ENCODE results near the gene ZNF454. TPM values are rescaled to one million over a fixed set of nuclear protein-coding genes. Genes with fewer than 3 reads are reported as not detected.

Gene ZNF454
- total RNA-seq, 1 donor from 2014 or later = not detected

DNA sequence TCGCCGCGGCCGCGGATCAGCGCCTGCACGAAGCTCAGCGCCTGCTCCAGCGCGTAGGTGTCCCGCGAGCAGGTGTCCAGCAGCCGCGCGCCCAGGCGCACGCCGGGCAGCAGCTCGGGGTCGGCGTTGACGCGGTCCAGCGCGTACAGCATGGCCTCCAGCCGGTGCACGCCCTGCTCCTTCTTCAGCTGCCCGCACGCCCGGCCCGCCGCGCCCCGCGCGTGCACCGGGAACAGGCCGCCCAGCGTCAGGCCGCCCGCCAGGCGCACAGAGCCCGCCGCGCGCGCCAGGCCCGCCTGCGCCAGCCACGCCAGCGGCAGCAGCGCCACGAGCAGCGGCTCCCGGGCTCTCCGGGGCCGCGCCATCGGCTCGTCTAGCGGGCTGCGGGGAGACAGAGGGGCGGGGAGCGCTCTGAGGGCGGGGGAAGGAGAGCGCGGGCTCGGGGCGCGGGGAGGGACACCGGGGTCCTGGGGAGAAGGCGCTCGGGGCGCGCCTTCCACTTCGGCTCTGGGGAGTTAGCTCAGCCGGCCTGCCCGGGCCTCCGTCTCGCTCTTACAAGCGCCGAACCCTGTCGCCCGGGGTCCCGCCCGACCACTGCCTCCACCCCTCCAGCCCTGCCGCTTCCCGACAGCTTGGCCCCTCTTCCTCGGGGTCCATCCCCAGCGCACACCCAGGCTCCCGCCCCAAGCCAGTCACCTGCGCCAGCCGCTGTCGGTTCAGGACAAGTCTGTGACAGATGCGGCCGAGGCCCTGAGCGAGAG is 53.8 kb downstream of the ZNF454 start, which contains the start of gene GRM6:
Gene GRM6 (minus strand): TSS at position 741 of the 761 bp plus-strand sequence. CDS start 376 bp downstream, at position 365.
- Mint-ChIP-seq H3K27ac (no peak within 1 kb of the TSS), H3K36me3 (ENCODE audit: low read depth) (no peaks in the 10 kb centered on the region), H3K4me1 (no peaks in the 10 kb centered on the region), H3K9me3 (peaks cover 3% of the 10 kb centered on the region), H3K4me3 (no peak within 1 kb of the TSS), H3K27me3 (peaks cover 27% of the 10 kb centered on the region)
- intact Hi-C loops (cut with micrococcal nuclease) = no loop called here
- DNase-seq (no peak), ATAC-seq (ENCODE audit: low read depth) (no peak)
- TF ChIP-seq, protein P1, sequence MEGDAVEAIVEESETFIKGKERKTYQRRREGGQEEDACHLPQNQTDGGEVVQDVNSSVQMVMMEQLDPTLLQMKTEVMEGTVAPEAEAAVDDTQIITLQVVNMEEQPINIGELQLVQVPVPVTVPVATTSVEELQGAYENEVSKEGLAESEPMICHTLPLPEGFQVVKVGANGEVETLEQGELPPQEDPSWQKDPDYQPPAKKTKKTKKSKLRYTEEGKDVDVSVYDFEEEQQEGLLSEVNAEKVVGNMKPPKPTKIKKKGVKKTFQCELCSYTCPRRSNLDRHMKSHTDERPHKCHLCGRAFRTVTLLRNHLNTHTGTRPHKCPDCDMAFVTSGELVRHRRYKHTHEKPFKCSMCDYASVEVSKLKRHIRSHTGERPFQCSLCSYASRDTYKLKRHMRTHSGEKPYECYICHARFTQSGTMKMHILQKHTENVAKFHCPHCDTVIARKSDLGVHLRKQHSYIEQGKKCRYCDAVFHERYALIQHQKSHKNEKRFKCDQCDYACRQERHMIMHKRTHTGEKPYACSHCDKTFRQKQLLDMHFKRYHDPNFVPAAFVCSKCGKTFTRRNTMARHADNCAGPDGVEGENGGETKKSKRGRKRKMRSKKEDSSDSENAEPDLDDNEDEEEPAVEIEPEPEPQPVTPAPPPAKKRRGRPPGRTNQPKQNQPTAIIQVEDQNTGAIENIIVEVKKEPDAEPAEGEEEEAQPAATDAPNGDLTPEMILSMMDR (IDR thresholded peaks at IDR 0.05) = no peak
- ChIA-PET CTCF (no interaction called here), POLR2A (no interaction called here)

DNA sequence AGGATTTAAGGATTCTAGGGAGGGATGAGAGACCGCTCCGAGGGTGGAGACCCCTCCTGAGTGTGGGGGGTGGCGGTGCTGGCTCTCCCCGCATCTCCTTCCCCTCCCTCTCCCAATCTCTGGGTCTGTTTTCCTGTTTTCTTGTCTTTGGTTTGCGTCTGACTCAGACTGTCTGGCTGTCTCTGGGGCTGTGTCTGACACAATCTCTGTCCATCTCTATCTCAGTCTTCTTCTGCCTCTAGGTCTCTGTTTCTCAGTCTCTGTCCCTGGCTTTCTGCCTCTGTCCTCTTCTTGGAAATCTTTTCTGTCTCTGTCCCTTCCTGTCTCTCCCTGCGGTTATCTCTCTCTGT is 54.3 kb downstream of the ZNF454 start:
- ATAC-seq (ENCODE audit: low read depth) (no peak), DNase-seq (no peak)
- peaks cover 27% of the 10 kb centered on the region for H3K27me3 Mint-ChIP-seq
- no peaks in the 10 kb centered on the region for H3K36me3 Mint-ChIP-seq (ENCODE audit: low read depth)
- no peak overlapping the region for H3K27ac Mint-ChIP-seq
- ChIA-PET CTCF (no interaction called here), POLR2A (no interaction called here)
- no peak overlapping the region for H3K4me3 Mint-ChIP-seq
- intact Hi-C loops (cut with micrococcal nuclease) = no loop called here
- no peaks in the 10 kb centered on the region for H3K9me3 Mint-ChIP-seq
- no peaks in the 10 kb centered on the region for H3K4me1 Mint-ChIP-seq
- TF ChIP-seq, protein P1 (IDR thresholded peaks at IDR 0.05) = no peak

DNA sequence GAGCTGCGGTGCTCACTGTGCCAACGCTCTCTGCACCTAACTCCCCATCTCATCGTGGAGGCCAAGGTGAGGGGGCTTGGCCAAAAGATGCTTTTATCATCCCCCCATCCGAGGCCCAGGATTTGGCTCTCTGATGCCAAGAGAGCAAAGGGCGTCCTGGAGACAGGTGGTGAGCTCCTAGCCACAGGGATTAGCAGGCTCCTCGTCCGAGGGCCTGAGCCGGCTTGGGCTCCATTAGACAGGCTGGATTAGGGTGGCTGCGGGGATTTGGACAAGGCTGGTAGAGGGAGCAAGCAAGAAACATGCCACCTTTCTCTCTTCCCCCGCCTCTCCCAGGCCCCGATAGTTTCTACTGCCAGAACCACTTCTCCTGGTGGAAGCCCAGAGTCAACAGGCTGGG is 55.2 kb downstream of the ZNF454 start:
- no peaks in the 10 kb centered on the region for H3K9me3 Mint-ChIP-seq
- no peak for DNase-seq
- H3K27ac Mint-ChIP-seq = no peak overlapping the region
- ChIA-PET CTCF (no interaction called here), POLR2A (no interaction called here)
- no peaks in the 10 kb centered on the region for H3K36me3 Mint-ChIP-seq (ENCODE audit: low read depth)
- peaks cover 27% of the 10 kb centered on the region for H3K27me3 Mint-ChIP-seq
- TF ChIP-seq, protein P1 (IDR thresholded peaks at IDR 0.05) = no peak
- no peak for ATAC-seq (ENCODE audit: low read depth)
- H3K4me3 Mint-ChIP-seq = no peak overlapping the region
- intact Hi-C loops (cut with micrococcal nuclease) = no loop called here
- H3K4me1 Mint-ChIP-seq = no peaks in the 10 kb centered on the region

DNA sequence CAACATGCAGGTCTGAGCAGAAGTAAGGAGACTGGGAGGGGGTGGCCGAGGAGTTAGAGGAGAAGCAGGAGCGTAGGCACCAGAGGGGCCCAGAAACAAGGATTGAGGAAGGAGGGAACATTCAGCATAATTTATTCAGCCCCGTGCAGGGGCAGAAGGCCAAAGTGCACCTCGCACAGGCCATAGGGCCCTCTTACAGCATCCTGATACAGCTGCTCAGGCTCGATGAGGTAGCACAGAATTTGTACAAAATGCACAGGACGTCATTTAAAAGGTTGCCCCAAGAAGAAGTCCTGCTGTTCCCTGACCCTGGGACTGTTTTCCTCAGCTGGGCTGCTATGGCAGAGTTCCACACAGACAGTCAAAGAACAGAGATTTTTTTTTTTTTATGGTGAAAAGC is 56.2 kb downstream of the ZNF454 start:
- no peak for ATAC-seq (ENCODE audit: low read depth)
- Mint-ChIP-seq H3K27ac (no peak overlapping the region), H3K36me3 (ENCODE audit: low read depth) (no peaks in the 10 kb centered on the region), H3K4me1 (no peaks in the 10 kb centered on the region), H3K27me3 (peaks cover 27% of the 10 kb centered on the region), H3K9me3 (no peaks in the 10 kb centered on the region), H3K4me3 (no peak overlapping the region)
- no peak for DNase-seq
- TF ChIP-seq, protein P1 (IDR thresholded peaks at IDR 0.05) = no peak
- CTCF ChIA-PET = no interaction called here
- intact Hi-C loops (cut with micrococcal nuclease) = no loop called here
- POLR2A ChIA-PET = no interaction called here

DNA sequence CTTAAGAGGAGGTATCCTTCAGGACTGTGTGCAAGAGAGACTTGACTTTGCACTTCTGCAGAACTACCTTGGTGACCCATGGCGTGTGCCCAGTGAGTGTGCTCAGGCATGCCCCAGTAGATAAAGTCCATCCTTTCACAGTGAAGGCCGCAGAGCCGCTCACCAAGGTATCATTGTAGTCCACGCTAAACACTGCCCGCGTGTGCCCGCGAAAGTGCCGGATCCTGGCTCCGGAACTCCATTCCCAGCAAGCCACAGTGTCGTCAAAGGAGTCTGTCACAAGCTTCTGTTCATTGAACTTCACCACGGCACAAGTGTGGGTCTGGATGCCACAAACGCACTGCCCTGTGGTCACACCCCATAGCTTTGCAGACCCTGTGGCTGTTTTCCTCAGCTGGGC is 57.4 kb downstream of the ZNF454 start:
- DNase-seq = no peak
- ChIA-PET CTCF (no interaction called here), POLR2A (no interaction called here)
- Mint-ChIP-seq H3K27ac (no peak overlapping the region), H3K36me3 (ENCODE audit: low read depth) (no peaks in the 10 kb centered on the region), H3K4me3 (no peak overlapping the region), H3K27me3 (peaks cover 18% of the 10 kb centered on the region), H3K4me1 (no peaks in the 10 kb centered on the region), H3K9me3 (peaks cover 3% of the 10 kb centered on the region)
- intact Hi-C loops (cut with micrococcal nuclease) = no loop called here
- ATAC-seq (ENCODE audit: low read depth) = no peak
- TF ChIP-seq, protein P1 (IDR thresholded peaks at IDR 0.05) = no peak
